ENCODE measurements around the gene HTRA1.

Gene HTRA1

DNA sequence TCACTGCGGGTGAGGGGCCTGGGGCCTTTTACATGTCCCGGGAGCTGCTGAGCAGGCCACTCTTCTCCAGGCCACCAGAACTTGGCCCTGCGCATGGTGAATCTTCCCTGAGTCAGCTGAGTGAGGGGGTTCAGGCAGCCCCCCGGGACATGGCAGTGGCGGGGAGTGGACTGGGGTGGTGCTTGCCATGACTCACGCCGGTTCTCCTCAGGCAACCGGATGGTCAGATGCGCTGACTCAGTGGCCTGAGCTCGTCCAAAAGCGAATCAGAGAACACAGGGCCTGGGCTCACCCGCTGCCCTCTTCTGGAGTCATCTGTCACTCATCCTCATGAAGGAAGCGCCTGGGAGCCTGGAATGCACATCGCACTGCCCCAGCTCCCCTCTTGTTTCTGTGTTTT lies 33.5 kb downstream of the HTRA1 start:
- DNase-seq (ENCODE audit: low read depth in 3 of 3), result no peak

DNA sequence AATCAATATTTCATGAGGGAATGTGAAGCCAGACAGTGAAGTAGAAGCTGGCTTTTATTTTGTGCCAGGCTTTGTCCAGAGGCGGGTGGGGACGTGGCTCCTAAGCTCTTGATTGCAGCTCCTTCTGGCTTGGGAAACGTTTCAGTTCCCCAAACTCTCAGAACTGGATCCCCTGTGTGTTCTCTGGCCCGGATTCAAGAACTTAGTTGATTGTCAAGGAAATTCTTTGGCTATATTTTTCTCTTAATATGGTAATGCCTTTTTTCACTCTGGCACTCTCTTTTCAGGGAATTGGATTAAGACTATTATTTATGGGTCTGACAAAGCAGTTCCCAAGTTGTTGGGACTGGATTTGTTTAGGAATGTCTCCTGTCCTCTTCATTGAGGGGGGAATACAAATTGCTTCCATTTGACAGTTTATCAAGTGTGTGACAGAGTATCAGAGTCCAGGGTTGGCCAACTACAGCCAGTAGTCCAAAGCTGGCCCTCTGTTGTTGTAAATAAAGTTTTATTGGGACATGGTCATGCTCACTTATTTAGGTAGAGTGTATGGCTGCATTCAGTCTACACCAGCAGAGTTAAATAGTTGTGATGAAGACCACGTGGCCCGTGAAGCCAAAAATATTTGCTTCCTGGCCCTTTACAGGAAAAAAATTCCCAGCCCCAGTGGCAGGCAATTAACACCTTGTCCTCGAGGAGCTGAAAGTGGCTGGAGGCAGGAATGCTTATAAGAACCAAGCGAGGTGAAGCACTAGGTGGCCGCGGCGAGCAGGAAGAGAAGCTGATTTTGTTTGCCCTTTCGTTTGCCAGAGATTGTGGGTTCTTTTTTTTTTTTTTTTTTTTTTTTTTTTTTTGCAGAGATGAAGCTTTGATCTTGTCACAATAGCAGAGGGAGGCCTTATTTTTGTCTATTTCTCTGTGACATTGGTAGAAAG lies 34.3 kb downstream of the HTRA1 start:
- DNase-seq (ENCODE audit: low read depth in 3 of 3), result no peak

DNA sequence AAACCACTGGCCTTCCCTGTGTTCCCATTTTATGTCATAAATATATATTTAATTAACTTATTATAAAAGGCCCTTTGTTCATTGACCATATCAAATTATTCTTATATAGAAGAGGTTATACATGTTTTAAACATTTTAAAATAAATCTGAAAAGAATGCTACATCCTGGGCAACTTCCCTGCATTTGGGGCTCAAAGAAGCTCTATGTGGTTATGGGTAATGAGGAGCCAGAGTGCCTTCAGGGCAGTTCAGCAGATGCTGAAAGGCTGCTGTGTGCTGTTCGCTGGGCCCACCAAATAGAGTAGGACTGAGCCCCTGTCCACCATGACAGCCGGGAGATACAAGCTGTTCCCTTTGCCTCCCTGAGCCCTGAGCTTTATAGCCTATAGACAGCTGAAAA lies 35.9 kb downstream of the HTRA1 start:
- DNase-seq (ENCODE audit: low read depth in 3 of 3), result no peak

DNA sequence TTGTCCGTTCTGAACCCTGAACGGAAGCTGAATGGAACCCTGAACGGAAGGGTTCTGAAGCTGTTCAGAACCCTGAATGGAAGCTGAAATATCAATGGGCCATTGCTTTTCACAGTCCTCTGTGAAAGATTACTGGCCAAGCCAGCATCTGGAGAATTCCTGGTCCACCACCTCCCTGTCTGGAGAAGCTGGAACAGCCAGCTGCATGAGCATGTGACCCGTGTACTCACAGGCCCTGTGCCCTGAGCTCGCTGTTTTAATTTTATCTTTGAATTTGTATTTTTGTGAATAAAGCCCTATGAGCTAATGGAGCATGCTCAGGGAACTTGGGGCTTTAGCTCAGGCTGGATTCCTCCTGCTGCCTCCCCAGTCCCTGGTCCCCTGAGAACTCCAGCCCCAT lies 37.2 kb downstream of the HTRA1 start:
- DNase-seq (ENCODE audit: low read depth in 3 of 3), result no peak

DNA sequence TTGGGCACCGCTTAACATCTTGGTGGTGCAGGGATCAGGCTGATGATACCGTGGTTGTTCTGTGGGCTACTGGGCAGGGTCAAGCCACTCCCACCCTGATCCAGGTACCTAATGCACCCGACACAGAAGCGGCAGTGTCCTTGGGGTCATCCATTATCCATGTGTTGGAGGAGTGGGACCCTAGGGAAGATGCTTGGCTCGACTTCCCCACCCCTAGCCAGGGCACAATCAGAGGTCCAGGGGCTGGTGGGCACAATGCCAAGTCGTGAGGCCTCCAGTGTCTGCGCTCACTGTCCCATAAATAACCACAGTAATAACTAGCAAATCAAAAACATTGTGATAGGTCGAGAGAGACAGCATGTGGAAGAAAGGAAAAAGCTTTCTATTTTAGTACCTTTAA lies 37.7 kb downstream of the HTRA1 start:
- DNase-seq (ENCODE audit: low read depth in 3 of 3), result no peak

DNA sequence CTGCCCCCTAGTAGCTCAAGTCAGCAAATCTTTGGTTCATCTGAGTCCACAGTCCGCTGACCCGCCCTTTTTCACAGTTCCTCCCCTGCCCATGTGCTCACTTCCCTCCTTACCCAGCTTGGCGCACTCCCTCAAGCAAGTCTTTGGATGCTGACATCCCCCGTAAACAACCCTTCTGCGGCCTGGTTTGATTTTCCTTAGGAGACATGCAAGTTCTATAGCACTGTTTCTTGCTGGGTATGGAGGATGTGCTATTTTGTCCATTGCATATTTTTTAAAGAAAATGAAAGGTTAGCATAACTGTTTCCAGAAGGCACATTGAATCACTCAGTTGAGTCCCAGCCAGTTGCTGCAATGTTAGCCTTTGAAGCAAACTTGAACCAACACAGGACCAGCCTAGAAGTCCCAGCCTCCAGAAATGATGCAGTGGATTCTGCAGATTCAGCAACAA lies 38.2 kb downstream of the HTRA1 start:
- no peak for DNase-seq (ENCODE audit: low read depth in 3 of 3)

DNA sequence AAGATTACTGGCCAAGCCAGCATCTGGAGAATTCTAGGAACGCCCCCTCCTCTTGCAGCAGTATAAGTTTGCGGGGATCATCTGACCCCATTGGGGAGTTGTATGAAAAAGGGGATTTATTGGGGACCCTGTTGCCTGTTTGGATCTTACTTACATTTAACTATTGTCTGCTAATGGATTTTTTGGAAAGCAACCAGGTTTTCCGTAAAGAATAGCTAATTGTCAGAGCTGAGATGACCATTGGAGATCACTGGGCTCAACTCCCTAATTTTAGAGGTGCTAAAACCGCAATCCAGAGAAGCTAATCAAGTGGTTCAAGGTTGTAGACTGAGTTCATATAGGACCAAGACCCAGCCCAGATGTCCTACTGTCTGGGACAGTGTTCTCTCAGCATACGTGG lies 38.8 kb downstream of the HTRA1 start:
- DNase-seq (ENCODE audit: low read depth in 3 of 3), result no peak

DNA sequence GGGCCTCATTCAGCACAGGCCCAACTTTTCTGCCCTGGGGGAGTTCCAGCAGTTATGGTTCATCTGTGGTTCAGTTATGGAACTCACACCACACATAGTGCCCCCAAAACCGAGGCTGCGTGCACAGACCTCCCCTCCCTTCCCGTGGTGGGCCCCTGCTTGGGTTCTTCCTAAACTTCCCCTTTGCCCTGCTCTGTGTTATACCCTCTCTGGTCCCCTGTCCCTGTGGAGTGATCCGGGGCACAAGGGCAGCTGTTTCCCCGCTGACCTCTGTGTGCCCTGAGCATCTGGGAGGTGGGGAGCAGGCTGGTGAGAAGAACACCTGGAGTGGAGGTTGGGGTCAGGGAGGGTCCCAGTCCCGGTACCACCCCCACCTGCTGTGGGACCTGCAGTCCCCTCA lies 39.4 kb downstream of the HTRA1 start:
- DNase-seq (ENCODE audit: low read depth in 3 of 3), result no peak

DNA sequence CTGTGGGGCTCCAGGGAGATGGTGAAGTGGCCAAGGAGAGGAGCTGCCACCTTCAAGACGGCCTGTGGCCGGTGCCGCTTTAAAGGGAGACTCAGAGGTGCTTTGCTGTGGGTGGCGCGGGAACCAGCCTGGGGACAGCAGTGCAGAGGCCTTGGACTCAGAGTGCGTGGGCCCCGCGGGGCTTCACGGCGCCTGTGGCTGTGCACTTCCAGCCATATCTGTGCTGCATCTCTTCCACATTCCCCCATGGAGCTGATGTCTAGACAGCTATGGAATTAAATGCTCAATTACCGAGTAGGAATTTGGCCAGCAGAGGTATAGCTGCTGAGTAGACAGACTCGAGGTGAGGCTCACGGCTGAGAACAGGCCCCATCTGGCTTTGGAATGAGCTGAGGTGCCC lies 41.7 kb downstream of the HTRA1 start:
- DNase-seq (ENCODE audit: low read depth in 3 of 3), result no peak

DNA sequence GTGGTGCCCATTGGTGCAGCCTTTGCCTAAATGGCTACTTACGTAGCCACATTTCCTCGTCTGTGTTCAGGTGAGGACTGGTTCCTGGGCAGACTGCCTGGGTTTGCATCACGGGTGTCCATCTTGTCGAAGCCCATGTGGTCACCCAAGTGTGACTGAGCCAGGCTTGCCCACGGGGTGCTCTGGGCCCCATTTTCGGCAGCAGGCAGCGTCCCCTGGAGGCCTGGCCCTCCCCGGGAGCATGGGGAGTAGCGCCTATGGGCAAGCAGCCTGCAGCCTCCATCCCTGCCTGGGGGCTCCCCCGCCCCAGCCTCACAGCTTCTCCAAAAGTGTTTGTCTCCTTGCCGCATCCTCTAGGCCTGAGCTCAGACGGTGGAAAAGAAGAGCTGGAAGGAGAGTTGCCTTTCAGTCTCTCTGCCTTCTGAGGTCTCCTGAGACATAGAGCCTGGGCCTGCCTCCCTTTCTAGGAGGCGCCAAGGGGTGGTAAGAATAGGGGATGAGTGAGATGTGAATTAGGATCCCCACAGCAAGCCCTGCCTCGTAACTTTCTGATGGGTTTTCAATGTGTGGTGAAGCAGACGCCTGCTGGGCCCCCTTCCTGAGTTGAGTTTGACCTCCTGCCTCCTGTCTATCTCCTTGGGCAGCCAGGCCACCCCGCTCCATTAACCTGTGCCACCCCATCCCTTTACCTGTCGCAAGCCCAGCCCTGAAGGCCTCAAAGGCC lies 42.7 kb downstream of the HTRA1 start:
- no peak for DNase-seq (ENCODE audit: low read depth in 3 of 3)

DNA sequence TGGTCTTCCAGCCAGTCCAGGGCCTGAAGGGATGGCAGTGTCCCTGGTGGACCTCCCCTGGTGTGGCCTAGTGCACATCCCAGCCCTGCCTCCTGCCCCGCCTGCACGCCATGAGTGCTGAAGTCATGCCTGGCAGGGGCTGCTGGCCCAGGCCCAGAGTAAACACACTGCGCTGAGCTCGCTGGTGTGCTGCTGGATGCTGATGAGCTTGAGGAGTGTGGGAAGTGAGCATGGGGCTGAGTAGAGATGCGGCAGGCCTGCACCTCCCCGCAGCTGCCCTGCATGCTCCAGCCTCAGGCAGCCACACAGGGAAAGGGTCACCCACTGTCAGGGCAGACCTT lies 43.2 kb downstream of the HTRA1 start:
- no peak for DNase-seq (ENCODE audit: low read depth in 3 of 3)

DNA sequence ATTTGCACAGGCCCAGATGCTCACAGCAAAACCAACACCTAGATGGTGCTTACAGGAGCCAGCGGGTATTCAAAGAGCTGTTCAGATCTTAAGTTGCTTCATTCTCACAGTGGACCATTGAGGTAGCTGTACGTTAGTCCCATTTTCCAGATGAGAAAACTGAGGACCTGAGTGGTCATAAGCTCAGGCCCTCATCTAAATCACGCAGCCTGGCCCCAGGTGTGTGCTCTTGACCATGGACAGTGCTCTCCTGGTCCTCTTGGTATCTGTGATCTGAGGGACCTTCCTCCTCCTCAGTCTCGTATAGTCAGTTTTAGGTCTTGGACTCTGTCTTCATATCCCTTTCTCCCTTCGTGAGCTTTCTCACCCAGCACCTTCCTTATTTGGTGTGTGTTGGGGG lies 43.7 kb downstream of the HTRA1 start:
- DNase-seq (ENCODE audit: low read depth in 3 of 3), result no peak

DNA sequence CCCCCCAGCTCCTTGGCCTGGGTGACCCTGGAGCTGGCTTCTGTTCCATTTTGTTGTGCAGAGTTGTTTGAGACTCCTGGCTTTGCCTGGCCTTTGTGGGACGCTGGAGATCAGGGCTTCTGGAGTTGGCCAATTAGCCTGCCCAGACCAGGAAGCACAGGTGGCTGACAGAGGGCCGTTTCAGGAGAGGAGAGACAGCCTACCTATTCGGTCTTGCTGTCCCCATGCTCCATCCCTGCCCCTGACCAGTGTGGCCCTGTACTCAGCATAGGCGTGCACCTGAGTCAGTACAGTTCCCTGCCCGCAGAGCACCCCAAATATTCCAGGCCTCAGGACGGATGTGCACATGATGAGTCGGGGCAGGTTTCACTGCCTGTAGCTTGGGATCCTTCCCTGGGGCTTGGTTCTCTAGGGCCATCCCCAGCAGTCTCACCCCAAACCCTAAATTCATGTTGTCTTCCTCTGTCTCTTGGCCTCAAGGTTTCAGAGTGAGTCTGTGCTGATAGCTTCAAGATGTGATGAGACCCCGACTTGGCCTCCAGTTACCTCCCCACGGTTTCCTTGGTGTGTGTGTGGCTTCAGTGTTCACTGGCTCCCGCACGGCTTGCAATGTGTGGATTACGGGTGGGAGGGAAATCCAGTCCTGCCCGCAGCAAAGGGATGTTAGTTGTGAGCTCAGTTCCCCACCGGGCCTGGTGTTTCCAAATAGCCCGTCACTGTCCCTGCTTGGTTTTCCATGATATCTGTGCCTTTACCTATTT lies 44.7 kb downstream of the HTRA1 start:
- DNase-seq (ENCODE audit: low read depth in 3 of 3), result no peak

DNA sequence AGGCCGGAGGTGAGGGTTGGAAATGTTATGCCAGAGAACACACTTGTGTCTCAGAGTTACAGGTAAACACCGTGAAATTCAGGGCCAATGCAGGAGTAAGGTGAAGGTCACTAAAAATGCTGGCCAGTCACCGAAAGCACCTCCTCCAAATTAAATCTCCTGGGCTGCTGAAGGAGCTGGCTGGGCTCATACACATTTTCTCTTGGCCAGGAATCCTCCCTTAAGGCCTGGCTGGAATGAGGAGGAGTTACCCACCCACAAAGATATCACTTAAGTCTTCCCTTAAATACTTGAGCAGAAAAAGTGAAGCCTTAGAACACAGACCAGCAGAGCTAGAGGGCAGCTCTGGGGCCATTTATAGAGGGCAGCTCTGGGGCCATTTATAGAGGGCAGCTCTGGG lies 46.3 kb downstream of the HTRA1 start:
- DNase-seq (ENCODE audit: low read depth in 3 of 3), result no peak

DNA sequence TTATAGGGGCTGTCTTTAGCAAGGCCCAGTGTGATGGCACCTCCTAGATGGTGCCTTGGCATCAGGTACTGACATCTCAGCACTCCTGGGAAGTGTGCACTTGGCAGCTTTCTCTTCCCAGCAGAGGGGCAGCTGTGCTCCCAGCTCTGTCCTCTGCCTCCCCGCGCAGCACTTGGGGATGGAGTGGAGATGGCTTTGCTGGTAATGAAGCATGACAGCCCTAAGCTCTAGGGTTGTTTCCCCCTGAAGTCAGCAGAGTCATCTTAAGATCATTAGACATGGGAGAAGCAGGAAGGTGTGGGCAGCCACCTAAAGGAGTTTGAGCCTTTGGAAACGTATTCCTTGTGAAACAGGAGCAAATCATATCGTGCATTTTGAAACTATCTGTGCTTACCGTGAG lies 46.7 kb downstream of the HTRA1 start:
- DNase-seq (ENCODE audit: low read depth in 3 of 3), result no peak

DNA sequence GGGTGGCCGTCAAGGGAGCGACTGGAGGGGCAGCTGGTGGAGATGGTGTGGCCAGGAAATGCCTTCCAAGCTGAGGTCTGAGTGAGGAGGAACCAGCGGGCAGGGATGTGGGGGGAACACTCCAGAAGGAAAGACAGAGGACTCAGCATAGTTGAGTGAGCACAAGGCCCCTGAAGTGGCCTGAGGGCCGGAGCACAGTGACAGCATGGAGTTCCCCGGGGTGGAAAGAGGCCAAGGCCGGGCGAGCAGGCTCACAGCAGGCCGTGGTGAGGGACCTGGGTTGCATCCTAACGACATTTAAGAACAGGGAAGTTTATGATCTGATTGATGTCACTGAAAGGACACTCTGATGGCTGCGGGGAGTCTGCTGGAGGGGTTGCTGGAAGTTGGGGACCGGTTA lies 48.0 kb downstream of the HTRA1 start:
- no peak for DNase-seq (ENCODE audit: low read depth in 3 of 3)

DNA sequence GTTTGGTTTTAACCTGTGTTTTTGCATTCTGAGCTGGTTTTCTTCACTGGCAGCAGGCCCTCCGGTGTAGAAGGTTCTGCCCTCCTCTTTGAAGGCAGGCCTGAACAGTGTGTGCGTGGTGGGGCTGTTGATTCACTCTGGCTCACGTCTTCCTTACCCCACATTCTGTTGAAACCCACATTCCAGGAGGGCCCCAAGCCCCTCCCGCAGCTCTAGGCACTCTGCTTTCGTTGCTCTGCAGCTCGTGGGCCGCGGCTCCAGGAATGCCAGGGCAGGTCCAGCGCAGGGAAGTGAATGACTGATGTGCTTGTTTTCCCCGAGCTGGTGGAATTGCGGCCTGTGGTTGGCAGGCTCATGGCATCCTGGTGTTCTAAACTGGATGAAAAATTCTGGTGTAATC lies 49.0 kb downstream of the HTRA1 start:
- no peak for DNase-seq (ENCODE audit: low read depth in 3 of 3)

DNA sequence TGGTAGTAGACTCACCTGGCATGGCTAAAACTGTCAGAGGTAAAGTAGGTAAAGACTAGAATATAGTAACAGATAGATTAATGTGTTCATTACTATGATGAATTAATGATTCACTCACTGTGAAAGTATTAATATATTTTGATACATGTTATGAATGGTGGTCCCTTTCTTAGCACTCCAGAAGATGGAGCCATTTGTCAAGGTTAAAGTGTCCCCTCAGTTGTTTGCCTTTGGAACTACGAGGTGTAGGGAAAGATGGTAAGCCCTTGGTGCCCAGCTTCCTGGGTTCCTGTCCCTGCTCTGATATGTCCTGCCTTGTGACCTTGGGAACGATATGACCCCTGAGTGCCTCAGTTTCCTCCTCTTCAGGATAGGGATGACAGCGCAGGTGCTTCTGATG lies 49.4 kb downstream of the HTRA1 start:
- no peak for DNase-seq (ENCODE audit: low read depth in 3 of 3)

DNA sequence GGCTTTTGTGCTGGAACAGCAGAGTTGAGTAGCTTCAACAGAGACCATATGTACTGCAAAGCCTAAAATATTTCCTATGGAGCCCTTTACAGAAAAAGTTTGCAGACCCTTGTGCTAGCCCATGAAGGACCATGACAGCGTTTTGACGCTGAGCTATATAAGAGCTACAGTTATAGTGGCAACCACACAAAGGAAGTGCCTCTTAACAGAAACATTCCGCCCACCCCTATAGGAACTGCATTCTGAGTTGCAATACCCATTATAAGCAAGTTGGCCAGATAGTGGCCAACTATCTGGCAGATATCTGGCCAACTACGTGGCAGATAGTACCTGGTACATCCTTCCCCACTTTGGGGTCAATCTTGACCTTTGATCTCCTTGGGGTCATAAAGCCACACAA lies 51.7 kb downstream of the HTRA1 start:
- DNase-seq (ENCODE audit: low read depth in 3 of 3), result no peak

DNA sequence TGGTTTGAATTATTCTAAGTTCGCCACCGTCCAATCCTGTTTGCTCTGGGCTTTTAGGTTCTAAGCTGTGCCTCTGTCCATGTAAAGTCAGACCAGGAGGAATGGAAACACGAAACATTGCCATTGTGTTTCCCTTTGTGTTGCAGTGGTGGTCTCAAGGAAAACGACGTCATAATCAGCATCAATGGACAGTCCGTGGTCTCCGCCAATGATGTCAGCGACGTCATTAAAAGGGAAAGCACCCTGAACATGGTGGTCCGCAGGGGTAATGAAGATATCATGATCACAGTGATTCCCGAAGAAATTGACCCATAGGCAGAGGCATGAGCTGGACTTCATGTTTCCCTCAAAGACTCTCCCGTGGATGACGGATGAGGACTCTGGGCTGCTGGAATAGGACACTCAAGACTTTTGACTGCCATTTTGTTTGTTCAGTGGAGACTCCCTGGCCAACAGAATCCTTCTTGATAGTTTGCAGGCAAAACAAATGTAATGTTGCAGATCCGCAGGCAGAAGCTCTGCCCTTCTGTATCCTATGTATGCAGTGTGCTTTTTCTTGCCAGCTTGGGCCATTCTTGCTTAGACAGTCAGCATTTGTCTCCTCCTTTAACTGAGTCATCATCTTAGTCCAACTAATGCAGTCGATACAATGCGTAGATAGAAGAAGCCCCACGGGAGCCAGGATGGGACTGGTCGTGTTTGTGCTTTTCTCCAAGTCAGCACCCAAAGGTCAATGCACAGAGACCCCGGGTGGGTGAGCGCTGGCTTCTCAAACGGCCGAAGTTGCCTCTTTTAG lies 52.9 kb downstream of the HTRA1 start:
- DNase-seq (ENCODE audit: low read depth in 3 of 3), result no peak

DNA sequence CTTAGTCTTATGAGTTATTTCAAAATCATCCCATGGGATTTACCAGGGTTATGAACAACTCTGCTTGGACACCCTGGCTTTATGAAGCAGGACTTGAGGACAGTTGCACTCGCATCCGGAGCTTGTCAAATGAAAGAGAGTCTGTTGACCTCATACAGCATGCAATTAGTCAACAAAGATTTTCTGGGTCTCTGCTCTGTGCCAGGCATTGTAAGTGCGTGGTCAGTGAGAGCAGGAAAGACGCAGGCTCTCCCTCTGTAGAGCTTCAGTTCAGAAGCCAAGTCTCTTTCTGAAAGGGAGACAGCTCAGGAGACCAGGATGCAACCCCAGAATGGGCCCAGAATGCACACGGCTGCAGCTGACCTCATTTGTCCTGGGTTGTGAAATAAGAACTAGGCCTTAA lies 53.7 kb downstream of the HTRA1 start:
- DNase-seq (ENCODE audit: low read depth in 3 of 3), result no peak

Measured in stimulated activated CD4-positive, alpha-beta T cell treated with anti-CD3 and anti-CD28 coated beads, TNF-alpha, amount 100 ng/mL, for 48 hours (primary cell).